CD4-positive, alpha-beta T cell treated with Interleukin-12 subunit alpha and Interleukin-12 subunit beta, for 1 hour (primary cell): ENCODE data around the gene SERINC5.
"Not testable (repeated sequence)": the region's sequence is repeated elsewhere in the genome, so short reads cannot be mapped to it uniquely, and the experiment has no call there.

Source experiments
- DNase-seq: peaks from one replicate; pipeline ENCODE4 v3.0.0-alpha.2; 2020

The SERINC5 gene

DNA sequence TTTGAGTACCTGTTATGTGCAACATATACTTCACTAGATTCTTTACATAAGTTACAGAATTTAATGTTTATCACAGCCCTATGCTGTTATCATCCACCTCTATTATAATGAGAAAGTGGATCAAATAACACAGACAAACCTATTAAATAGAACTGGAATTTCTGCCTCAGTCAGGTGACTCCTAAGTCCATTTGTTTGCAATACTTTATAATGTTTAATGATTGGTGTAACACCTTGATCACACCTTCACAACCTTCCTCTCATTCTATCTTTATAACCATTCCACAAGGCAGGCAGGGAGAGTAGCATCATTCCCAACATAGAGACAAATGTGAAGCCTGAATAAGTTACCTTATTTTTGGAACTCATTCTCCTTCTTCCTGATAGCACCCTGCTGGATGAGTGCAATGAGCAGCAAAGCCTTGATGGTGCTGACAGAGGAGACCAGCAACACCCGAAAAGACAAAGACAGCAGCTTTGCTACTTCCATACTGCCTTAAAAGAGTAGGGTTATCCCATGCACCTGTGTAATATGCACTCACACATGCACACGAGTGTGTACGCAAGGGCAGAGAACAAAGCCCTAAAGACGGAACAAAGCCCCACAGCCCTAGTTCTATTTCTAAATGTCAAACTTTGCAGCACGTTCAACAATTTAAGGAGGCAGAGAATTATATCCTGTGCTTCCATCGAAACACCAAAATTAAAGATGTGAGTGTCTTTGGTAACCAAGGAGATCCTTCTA lies 30.5 kb downstream of the SERINC5 start:
- DNase-seq: no peak

DNA sequence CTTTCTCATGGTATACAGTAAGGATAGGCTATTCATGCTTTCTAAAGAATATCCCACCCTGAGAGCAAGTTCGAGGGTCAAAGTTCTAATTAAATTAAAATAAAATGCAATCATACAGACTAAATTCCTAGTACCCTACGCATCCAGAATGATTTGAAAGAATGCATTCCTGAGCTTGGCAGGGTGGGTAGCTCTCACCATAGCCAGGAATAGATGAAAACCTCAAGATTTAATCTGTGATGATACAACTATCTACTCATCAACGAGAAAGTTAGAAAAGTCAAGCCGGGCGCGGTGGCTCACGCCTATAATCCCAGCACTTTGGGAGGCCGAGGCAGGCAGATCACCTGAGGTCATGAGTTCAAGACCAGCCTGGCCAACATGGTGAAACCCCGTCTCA lies 32.3 kb downstream of the SERINC5 start:
- DNase-seq: no peak

DNA sequence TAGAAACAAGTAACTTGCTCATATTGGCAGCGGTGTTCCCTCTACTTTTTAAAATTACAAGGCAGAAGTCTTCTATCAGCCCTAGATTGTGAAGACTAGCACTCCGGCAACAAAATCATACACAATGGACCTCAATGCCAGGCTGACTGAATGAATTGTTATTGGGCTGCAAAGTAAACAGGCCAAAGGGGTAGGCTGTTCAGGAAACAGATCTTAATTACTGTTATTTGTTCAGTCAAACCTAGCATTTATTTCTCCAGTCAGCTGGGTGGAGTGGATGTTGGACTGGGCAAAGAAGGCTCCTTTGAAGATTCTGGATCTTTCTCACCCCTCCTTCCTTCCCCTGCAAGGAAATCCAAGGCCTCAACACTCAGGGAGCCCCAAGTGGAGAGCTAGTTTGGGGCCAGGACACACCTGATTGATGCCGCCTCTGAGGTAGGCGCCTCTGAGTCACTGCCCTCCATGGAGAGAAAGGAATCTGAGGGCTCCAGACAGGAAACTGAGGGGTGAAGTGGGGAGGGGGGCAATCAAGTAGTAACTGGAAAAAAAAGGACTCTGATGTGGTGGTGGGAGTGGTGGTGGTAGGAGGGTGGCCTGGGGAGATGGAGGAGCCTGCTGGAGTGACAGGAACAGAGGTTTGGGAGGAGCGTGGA lies 35.5 kb downstream of the SERINC5 start:
- DNase-seq: no peak

DNA sequence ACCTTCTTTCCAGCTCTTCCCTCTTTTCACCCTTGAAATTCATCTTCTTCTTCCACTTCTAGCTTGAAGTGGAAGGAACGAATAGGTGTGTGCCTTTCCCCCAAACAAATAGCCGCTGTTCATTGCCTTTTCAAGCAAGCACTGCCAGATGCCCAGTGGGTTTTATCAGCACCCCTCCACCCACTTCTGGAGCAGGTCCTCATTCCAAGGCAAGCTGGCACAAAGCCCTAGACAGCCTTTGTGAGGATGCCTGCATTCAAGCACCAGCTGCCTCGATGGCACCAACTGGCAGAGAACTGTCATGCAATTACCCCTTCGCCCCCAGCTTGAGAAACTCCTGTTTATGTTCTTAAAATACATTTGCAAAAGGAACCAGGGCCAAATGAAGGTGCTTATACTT lies 36.5 kb downstream of the SERINC5 start:
- DNase-seq: no peak

DNA sequence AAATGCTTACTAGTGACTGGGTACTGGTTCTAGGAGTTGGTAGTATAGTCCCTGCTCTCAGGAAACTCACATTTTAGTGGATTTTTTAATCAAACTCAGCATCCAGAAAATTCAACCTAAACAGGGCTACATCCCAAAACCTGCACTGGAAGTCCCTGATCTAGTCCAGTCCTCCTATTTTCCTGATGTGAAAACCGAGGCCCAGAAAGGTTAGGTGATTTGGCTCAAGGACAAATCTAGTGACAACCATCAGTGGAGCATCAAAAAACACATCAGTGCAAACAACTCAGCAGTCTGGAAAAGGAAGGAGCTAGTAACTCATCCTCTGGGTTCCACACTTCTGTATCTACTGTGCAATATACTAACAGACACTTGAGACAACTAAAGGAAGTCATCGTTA lies 38.2 kb downstream of the SERINC5 start:
- DNase-seq: no peak

DNA sequence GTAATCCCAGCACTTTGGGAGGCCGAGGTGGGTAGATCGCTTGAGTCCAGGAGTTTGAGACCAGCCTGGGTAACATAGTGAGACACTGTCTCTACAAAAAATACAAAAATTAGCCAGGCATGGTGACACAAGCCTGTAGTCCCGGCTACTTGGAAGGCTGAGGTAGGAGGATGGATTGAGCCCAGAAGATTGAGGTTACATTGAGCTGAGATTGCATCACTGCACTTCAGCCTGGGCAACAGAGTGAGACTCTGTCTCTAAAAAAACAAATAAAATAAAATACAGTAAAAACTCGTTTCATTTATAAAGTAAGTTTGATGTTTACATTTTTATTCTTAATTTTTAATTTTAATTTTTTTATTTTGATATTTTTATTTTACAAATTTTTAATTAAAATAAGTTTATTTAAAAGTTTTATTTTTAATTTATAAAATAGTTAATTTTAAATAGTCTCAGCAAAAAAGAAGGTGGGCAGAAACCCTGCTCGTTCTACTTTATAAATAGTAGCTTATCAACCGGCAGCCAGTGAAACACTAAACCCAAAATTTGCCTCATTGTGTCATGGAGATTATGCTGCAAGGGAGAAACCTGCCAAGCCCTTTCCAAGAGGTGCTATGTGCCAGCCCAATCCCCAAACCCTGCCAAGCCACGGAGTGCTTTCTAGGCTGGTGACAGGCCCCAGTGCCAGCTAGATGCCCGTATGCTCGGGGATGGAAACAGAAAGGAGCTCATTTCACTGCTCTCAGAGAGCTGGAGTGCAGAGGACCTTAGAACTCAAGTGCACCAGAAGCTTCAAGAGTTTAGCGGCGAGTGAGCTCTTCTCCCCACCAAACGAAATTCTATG lies 38.9 kb downstream of the SERINC5 start:
- DNase-seq: no peak

DNA sequence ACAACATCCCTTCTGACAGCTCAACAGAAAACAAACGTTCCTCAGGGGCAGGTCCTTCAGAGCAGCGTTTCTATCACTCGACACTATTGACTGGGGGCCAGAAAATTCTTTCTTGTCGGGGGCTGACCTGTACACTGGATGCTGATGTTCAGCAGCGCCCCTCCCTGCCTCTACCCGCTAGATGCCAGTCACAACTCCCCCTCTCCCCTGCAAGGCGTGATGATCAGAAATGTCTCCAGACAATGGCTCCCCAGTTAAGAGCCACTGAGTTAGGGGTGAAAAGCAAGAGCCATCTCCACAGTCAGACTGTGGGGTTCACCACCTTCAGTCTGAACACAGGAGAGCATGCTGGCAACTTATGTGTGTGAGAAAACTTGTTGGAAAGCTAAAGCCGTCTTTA lies 39.8 kb downstream of the SERINC5 start:
- no peak for DNase-seq

DNA sequence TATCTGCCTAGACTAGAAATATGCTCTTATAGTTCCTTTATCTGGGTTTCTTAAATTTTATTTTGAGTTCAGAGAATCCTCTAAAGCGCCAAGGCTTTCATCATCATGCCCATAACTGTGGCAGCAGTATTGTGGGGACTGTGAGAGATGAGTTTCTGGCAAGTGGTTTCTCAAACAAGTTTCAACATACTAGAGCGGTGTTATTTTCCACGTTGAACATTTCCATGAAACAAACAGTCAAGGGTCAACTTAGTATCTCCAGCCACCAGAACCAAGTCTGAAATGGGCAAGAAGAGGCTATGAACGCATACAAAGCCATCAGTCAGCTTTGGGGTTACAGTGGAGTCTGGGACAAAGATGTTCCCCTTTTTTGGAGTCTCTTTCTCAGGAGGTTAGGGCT lies 40.3 kb downstream of the SERINC5 start:
- DNase-seq: no peak

DNA sequence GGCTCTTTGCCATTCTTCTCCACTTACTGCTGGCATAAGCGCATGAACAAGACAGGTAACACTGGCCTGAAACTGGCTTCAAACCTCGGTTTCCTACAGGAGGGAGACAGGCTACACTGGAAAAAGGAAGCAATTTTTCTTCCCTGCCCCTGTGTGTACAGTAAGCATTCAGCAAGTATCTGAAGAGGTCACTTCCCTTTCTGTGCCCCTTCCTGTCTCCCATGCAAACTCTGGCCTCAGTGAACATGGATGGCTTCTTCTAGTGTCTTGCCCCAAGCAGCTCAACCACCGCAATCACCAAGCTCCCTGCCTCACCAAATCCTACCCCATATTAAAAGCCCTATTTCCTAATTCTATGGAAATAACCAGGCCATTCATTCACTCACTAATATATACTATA lies 42.4 kb downstream of the SERINC5 start:
- DNase-seq: no peak

DNA sequence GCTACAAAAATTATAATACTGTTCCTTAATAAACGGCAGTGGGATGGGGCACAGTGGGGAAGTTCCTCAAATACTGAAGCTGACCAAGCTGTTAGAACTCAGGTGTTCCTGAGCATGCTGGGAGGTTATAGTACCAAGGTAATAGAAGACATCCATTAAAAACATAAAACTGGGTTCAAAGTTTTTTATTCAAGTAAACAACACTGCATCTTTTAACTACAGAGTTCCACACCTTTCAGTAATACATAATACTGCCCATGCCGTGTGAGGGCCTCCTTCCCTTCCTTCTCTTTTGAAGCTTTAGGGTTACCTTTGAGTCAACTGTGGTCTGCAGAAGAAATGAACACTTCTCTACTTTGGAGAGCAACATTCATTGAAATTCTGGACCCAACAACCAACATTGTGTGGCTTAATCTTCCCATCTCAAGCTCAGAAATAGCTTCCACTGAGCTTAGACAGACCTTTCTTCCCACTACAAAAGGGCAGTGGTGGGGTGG lies 43.6 kb downstream of the SERINC5 start:
- no peak for DNase-seq

DNA sequence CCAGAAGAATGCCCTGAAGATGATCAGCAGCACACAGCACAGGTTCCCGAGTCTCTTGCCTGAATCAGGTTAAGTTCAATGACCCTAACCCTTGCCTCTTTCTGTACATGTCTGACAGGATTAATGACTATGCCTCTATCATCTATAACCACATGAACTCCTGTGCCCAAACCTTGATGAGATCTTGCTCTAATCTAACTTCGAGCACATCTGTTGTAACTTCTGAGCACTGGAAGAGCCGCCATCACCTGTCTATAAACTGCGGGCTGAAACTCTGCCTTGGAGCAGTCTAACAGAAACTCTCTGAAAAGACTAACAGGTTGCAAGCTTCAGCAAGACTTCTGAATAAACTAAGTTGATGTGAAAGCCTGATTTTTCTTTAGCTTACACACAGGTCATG lies 44.5 kb downstream of the SERINC5 start:
- no peak for DNase-seq

DNA sequence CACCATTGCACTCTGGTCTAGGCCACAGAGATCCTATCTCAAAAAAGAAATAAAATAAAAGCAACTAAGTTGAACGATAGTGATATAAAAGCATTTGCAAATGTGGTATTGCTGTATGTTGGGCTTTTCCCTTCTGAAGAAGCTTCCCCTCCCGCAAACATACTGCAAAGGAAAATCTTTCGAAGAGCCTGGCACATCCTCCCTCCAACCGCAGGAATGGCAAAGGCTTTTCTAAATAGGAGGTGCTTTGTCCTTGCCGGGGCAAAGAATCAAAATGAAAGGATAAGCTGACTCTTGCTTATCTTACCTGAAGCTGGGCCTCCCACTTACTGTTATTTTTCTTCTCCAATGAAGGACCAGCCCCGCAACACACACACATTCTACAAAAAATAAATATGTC lies 45.8 kb downstream of the SERINC5 start:
- DNase-seq: no peak

DNA sequence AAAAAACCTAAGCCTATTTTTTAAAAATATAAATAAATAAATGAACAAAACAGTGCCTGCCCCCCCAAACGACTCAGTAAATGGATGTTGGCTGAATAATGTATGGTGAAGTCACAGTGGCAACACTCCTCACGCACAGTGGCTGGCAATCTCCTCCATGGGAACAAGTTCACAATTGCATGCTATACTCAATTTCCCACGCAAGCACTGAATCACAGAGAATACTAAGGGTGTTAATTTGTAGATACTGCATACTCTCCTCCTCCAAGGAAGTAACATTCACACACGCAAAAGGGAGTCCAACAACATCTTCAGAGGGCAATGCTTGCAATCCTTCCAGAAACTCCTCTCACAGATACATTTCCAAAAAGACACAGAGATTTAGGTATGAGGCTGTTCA lies 47.5 kb downstream of the SERINC5 start:
- no peak for DNase-seq

DNA sequence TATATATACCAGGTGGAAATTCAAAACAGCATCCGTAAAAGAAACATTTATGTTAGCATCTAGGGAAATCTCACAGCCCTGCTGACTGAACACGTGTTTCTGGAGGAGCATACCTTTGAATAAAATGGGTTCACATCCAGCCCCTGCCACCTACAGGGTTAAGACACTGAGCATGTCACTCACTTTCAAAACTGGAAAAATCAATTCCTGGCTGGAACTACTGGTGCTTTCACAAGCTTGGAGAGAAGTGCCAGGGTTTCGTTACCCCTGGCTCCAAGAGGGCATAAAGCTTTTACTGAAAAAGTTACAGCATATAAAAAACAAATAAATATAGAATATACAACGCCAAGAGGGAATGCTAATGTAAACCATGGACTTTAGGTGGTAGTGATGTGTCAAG lies 48.0 kb downstream of the SERINC5 start:
- no peak for DNase-seq

DNA sequence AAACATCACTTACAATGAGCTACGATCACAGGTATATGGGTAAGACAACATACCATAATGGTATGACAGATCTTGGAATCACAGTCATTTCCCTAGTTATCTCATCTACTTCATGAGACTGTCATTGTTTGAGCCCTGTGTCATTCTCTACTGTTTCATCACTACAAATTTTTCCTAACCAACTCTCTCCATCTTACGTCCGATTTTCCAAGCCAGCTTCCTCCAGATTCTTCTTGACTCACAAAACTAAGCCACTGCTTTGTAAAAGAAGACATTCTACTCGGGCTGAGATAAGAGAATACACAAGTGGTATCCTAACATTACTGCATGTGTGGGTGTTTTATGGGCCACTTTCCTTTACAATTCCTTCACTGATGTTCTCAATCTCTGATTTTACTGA lies 49.6 kb downstream of the SERINC5 start:
- DNase-seq: no peak

DNA sequence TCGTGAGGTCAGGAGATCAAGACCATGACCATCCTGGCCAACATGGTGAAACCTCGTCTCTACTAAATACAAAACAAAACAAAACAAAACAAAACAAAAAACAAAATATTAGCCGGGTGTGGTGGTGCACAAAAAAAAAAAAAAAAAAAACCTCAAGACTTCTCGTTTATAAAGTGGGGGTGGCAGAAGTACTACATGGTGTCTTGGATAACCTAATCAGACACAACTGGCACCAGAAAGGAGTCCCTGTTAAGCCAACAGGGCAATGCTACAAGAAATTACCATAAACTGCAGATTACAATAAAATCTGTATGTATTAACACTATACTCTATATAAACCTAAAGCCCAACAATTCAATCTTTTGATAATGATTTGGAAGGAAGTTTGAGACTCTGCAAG lies 50.0 kb downstream of the SERINC5 start:
- no peak for DNase-seq

DNA sequence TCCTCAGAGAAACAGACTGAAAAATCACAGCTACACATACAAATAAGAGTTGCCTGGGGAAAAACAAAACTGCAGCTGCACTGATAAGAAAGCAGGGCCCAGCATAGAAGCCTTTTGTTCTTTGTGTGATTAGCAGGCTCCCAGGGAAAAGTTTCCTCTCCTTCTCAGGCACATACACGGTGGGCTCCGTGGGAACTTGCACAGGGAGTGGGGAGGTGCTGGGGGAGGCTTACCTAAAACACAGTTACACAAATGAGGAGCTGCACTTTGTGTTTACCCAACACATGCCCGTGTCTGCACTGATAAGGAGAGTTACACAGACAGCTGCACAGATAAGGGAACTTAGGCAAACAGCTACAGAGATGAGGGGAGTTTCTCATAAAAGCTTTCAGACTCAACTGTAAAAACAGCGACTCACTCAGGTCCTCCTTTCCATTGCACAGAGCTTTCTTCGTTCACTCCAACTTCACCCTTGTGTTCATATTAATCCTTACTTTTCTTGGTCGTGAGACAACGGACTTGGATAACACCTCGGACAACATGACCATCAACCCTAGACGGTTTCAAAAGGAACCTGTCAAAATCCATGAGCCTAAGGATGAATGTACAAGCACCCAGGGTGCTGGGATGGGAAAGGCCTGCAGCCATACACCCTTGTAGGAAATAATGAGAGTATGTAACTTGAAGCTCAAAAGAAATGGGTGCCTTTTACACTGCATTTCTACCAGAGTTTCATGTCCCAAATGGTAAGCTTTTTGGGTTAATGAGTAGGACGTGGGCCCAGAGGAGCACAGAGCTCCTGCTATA lies 50.8 kb downstream of the SERINC5 start:
- DNase-seq: no peak

DNA sequence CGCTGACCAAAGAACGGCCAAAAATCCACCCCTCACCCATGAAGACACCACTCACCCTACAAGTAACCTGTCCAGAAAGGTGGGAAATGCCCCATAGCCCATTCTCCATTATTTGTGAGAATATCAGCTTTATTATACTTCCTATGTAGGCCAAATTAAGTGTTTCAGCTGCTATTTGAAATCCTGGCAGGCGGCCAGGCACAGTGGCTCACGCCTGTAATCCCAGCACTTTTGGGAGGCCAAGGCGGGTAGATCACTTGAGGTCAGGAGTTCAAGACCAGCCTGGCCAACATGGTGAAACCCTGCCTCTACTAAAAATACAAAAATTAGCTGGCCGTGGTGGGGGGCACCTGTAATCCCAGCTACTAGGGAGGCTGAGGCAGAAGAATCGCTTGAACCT lies 54.1 kb downstream of the SERINC5 start:
- not testable (repeated sequence) for DNase-seq

DNA sequence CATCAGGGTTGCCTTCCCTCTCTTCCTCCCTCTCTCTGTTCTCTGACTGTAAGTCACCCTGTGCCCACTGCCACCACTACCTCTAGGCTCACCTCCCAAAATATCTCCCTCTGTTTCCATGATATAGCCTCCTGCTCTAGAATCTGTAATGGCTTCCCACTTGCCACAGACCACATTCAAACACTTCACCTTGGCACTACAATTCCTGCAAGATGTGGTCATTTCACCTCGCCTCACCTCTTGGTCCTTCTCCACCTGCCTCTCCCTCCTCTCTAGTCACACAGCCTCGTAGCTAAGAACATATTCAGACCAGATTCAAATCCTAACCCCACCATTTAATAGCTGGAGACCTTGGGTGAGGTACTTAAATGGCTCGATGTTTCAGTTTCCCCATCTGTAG lies 56.9 kb downstream of the SERINC5 start:
- no peak for DNase-seq

DNA sequence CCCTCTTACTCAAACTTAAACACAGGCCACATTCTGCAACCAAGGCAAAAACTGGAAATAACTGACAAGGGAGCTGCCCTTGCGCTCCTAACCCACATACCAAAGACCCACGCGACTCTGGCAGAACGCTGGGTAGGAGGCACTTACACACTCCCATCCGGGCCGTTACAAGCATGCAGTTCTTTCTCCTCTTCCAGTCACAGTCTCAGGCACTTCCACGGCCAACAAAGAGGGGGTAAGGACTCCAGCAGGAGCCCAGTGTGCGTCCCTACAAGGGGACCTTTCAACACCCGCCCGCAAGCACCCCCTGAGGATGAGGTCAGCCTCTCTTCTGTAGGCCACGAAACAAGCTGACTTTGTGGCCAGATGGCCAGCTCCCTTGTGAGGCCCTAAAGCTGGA lies 57.4 kb downstream of the SERINC5 start:
- DNase-seq: no peak

DNA sequence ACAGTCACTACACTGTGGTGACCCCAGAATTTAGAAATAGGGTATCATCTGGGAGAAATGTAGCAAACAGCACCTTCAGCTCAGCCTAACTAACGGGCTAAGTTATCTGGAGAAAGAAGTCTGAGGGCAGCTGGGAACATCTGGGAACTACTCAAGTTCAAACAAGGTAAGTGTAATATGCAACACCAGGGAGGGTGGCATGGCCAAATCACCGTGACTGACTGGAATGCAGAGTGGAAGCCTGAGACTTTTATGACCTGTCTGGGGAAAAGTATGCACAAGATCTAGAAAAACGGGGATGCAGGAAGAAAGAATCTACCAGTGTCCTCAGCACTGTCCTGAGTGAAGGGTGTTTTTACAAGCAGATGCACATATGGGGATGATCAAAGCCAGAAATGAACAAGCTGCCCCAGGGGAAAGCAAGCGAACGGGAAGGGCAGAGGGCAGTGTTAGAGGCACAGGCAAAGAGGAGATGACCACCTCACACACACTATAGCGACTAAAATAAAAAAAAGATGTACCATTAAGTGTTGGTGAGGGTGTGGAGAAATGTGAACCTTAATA lies 59.9 kb downstream of the SERINC5 start:
- no peak for DNase-seq

DNA sequence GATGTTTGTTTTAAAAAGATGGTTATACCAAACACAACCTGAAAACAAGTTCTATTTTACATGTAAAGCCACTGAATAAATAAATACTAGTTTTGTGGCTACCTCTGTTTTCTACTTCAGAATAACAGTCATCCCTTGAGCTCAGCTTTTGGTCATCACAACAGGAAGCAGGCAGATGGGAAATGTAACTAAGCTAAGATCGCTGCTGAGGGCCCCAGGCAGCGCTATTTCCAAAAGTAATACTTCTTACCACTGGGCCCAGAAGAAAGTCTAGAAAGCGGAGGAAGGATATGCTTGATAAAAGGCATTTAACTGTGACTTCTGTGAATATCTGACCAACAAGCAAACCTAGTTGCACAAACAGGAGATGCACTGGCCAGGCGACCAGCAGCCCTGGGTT lies 61.4 kb downstream of the SERINC5 start:
- DNase-seq: no peak

DNA sequence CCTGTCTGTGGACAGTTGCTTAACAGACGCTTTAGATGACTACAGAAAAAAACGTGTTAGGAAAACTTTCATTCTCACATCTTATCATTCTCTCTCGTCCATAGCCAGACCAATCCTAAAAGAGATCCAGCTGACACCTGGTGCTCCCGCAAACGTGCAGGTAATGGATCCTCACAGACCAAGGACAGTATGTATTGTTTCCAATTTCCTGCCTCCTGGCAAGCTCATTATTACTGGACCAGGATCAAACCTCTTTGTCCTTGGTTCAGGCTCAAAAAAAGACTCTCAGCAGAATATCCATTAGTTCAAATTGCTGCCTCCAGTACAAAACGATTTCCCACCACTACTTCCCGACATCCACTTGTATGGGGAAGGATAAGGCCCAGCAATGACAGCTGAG lies 62.4 kb downstream of the SERINC5 start:
- DNase-seq: no peak
